Activated T-cell treated with anti-CD3 and anti-CD28 coated beads, Interleukin-2, amount 50 U/mL, for 1 hour (primary cell): Measurements from ENCODE around the gene ANO9.

ENCODE experiments used
- DNase-seq: peaks from one replicate; pipeline ENCODE4 v3.0.0-alpha.2; 2020

Gene ANO9

GRCh38 chr11:380996-381395, 60.8 kb downstream of the ANO9 start:
- no peak for DNase-seq

DNA sequence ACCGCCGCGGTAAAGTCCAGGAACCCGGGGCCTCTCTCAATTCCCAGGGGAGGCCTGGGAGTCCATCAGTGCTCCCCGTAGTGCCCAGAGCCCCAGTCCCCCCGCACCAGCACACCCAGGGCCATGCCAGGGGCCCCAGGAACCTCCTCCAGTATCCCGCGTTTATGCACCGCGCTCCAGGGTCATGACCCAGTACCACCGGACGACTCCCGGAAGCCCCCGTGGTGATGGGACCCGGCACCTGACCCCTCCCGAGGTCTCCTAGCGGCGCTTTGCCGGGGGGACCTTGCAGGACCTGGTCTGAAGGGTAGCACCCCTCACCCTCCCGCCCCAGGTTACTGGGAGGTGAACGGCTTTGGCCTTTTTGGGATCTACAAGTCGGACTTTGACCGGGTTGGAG, 61.3 kb downstream of the ANO9 start:
- DNase-seq, result no peak

GRCh38 chr11:380095-380480, 61.7 kb downstream of the ANO9 start:
- DNase-seq, result no peak

DNA sequence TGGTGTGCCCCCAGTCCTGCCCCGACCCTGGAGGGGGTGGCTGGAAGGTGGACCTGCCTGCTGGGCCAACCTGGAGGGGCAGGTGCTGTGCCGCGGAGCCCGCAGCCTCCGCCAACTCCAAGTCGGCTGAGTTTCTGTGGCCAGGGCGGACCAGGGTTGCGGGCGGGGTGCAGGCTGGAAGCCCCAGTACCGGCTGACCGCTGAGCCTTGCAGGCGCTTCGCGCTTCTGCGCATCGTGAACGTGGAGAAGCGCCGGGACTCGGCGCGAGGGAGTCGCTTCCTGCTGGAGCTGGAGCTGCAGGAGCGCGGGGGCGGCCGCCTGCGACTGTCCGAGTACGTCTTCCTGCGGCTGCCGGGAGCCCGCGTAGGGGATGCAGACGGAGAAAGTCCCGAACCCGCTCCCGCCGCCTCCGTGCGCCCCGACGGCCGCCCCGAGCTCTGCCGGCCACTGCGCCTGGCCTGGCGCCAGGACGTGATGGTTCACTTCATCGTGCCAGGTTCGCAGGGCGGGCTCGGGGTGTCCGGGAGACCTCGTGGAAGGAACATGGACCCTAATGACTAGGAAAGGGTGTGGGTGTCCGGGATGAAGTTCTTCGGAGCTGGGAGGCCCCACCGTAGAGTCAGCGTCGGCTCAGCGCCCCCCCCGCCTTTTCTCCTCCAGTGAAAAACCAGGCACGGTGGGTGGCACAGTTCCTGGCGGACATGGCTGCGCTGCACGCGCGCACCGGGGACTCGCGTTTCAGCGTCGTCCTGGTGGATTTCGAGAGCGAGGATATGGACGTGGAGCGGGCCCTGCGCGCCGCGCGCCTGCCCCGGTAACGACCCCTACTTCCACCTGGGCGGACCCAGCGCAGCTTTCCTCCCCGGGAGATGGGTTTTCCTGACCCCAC, 62.4 kb downstream of the ANO9 start:
- no peak for DNase-seq

DNA sequence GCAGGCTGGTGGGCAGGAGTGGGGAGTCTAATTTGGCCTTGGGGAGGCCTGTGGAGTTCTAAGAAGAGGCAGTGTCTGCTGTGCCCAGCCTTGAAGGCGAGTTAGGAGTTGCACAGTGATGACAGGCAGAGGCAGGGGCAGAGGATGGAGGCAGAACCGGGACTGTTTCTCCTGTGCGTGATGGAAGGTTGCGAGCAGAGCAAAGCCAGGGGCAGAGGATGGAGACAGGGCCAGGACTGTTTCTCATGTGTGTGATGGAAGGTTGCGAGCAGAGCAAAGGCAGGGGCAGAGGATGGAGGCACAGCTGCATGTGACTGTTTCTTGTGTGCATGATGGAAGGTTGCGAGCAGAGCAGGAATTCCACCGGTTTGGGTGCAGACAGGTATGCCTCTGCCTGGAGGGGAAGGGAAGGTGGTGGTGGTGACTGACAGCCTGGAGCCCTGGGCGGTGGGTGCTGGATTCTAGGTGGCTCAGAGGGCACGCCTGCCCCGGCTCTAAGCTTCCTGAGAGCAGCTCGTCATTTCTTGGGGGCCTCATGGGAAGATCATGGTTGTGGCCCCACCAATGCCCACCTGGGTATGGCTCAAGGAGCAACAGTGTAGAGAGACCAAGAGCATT, 63.8 kb downstream of the ANO9 start:
- DNase-seq, result no peak

DNA sequence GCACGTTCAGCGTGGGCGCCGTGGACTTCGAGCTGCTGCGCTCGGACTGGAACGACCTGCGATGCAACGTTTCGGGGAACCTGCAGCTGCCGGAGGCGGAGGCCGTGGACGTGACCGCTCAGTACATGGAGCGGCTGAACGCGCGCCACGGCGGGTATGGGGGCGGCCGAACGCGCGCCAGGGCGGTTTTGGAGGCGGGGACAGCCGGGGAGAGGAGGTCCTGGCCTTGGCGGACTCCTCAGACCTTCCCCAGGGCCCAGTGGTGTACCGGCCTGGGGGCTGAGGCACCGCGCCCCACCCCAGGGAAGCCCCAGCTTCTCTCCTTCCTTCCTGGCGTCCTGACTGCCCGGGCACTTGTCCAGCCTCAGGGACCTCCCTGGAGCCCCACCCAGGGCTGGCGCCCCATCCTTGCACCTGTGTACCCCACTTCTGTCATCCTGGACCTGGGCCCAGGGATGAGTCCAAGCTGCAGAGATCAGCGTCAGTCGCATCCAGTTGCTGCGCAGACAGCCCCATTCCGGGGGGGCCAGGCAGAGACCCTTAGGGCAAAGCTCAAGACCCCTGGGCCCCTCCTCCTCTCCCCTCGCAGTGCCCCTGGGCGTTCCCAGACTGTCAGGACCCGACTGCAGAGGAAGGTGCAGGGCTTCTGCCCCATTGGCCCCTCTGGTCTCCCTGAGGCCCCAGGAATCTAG, 64.5 kb downstream of the ANO9 start:
- DNase-seq, result no peak

DNA sequence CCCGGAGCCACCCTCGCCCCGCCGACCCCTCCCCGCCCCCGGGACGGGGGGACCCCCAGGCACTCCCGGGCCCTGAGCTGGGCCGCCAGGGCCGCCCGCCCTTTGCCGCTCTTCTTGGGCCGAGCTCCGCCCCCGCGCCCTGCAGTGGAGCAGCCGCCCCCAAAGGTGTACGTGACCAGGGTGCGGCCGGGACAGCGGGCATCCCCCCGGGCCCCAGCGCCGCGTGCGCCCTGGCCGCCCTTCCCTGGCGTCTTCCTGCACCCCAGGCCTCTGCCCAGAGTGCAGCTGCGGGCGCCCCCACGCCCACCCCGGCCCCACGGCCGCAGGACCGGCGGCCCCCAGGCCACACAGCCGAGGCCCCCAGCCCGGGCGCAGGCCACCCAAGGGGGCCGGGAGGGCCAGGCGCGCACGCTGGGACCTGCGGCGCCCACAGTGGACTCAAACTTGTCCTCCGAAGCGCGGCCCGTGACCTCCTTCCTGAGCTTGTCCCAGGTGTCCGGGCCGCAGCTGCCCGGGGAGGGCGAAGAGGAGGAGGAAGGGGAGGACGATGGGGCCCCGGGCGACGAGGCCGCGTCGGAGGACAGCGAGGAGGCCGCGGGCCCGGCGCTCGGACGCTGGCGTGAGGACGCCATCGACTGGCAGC, 65.2 kb downstream of the ANO9 start:
- no peak for DNase-seq

DNA sequence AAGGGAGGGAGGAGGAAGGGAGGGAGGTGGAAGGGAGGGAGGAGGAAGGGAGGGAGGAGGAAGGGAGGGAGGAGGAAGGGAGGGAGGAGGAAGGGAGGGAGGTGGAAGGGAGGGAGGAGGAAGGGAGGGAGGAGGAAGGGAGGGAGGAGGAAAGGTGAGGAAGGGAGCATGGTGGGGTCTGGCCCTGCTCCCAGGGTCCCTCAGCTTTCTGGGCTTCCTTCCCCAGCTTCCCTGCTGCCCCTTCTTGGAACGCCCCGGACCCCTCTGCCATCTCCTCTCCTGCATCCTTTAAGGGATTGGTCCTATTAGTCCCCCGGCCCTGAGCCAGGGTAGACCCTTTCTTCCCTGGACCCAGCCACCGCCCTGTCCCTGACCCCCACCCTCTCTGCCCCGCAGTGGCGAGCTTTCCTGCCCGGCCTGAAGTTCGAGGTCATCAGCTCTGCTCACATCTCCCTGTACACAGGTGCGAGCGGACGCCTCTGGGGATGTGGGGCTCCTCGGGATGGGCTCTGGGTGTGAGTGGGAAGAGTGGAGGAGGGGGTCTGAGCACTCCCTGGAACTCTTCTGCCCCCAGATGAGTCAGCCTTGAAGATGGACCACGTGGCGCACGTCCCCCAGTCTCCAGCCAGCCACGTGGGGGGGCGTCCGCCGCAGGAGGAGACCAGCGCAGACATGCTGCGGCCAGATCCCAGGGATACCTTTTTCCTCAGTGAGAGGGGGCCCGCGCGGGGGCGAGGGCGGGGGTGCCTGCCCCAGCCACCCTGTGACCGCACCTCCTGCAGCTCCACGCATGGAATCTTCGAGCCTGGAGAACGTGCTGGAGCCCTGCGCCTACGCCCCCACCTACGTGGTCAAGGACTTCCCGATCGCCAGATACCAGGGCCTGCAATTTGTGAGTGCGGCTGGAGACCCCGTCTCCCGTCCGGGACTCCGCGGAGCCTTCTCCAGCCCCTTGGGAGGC, 66.5 kb downstream of the ANO9 start:
- DNase-seq, result no peak

DNA sequence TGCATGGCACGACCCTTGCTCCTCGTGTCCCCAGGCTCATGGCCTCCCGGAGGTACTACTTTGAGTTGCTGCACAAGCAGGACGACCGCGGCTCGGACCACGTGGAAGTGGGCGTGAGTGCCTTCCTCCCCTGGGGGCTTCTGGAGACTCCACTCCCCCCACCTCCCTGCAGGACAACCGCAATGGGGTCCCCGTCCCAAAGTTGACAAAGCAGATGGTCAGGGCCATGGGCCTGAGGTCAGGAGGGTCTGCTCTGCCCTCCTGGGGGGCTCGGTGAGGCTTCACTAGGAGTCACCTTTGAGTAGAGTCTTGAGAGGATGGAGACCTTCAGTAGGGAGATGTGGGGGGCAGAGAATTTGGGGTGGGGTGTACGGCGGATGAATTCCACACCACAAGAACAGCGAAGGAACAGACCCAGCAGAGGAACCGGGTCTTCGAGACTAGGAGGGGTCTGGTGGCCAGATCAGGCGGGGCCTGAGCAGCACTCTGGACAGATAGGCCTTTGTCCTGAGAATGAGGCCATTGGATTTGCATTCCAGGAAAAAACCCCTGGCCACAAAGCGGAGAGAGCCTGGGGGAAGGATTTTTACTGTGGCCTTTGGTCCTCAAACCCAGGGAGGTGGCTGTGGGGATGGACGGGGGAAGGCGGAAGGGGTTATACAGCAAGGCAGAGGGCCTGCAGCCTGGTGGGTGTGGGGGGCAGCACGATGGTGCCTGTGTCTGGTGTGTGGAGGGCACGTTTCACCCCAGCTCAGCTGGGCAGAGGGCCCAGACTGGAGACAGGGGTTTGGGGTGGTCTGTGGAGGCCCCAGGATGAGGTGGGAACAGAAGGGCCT, 67.9 kb downstream of the ANO9 start:
- DNase-seq, result no peak

GRCh38 chr11:372809-373715, 68.7 kb downstream of the ANO9 start:
- no peak for DNase-seq

DNA sequence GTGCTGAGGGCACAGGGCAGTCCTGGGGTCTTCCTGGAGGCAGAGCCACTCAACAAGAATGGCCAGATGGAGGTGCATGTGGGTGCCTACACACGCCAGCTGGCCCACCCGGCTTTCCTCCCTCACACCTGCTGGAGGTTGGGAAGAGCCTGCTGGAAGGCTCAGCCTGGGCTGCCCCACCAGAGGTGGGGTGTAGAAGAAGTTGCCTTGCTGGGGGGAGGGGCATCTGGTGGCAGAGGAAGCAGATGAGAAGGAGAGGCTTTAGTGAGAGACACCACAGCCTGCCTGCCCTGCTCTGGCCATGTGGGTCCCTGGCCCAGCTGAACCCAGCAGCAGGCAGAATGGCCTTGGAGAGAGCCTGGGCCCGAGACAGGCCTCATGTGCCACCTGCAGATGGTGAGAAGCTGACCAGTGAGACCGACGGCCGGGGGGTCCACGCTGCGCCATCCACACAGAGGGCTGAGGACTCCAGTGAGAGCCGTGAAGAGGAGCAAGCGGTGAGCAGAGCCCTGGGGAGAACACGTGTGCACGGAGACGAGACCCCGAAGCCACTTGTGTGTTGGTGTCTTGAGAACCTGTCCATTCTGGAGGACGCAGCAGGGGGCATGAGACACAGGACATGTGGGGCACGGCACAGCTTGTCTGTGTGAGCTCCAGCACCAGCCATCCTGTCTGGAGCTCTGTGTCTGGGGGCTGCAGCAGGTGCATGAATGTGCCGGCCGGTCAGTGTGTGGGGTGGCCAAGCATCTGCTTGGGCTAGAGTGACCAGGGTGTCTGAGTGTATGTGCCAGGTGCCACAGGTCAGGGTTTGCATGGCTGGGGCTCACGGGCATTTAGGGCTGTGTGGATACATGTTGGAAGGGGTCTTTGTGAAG, 69.9 kb downstream of the ANO9 start:
- DNase-seq, result no peak

- DNase-seq, result no peak
Measured at GRCh38 chr11:371051-371450, 70.8 kb downstream of the ANO9 start.

DNA sequence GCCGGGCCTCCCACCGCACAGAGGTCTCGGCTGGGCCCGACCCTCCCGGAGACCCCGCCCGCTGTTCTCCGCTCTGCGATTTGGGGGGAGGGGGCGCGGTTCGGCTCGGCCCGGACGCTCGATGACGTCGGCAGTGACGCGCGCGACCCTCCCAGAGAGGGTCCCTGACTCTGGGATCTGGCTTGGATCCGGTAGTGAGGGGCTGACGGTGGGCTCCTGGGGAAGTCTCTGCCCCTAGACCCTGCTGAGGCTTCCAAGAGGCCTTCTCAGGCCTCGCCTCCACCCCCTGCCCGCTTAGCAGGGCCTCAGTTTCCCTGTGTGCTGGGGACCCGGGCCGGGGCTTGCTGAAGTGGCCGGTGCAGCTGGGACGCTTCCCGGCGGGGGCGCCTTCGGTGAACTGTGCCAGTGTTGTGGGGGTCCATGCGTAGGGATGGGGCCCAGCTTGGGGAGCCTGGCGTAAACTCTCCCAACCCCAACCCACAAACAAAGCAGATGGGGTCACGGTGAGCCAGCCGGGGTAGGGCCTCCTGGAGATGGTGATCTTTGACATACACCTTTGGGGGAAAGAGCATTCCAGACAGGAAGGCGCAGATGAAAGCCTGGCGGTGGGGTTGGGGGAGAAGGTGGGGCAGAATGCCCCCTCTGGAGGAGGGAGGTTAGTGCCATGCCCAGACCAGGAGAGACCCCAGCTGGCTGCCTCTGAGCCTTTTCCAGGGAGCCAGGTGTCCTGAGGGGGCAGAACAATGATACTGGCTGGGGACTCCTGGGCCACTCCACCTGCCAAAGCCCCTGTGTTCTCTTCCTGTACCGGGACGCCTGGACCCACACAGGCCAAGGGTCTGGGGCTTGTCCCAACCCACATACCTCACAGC, 71.5 kb downstream of the ANO9 start:
- no peak for DNase-seq

- peak; percentile 40 for DNase-seq
Measured at GRCh38 chr11:369336-370018, 72.3 kb downstream of the ANO9 start, which contains the start of gene B4GALNT4. B4GALNT4 (plus strand) TSS chr11:369499; CDS start chr11:369804, 305 bp downstream.

DNA sequence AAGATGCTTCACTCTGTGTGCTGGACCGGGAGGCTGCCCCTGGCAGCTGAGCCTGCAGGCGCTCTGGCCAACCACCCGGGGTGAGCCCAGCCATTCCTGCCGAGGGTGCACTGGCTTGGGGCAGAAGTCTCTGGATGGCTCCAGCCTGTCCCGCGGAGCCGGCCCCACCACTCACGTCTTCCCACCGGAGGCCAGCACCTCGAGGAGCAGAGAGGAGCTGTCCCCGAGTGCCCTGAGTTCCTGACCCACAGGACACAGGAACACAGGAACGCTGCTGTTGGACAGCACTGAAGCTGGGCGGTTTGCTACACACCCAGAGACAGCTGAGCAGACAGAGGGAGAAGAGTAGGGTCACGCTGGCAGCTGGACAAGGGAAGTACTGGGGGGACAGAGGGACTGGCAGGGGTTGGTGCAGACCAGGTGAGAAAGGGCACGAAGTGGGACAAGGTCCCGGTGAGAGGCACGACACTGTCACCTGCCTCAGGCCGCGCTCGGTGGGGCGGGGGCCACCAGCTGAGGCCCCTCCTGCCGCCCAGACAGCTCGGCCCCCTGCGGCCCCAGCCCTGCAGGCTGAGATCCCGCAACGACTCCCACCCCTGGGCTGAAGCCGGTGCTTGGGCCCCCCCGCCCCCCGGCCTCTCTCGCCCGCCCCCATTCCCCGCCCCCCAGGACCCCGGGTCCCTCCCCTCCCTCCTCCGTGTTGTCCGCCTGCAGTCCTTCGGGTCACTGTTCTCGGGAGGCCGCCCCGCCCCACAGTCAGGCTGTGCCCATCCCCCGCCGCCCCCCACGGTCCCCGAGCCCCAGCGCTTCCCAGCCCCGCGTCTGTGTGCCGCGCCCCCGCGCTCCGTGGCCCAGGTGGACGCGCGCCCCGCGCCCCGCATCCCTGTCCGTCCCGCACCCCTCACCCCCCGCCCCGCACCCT, 73.1 kb downstream of the ANO9 start:
- peak; percentile 31 for DNase-seq

GRCh38 chr11:367956-368413, 73.8 kb downstream of the ANO9 start:
- DNase-seq, result no peak
